ENCODE results near the gene TAS2R9. TPM values are rescaled to one million over a fixed set of nuclear protein-coding genes. Genes with fewer than 3 reads are reported as not detected.

Gene TAS2R9
- total RNA-seq, 2 experiments from 2014 or later, result not detected

Small RNAs within 50 kb of the gene (small RNA-seq; reads per million reads assigned to genes)
- gene PRR4, result not detected

Other genes with a start within 250 kb of the TAS2R9 start
- 35.6 and 44.4 TPM in 2 replicates for gene MAGOHB, start 196.6 kb downstream of the TAS2R9 start, total RNA-seq (2014; rRNA removed; shearing (Covaris generic))
- 54.7 and 66.5 TPM in 2 replicates for gene MAGOHB, start 196.6 kb downstream of the TAS2R9 start, total RNA-seq (2022)
- gene STYK1, start 136.1 kb downstream of the TAS2R9 start, total RNA-seq (2014; rRNA removed; shearing (Covaris generic)), result not detected in 2 replicates
- gene STYK1, start 136.1 kb downstream of the TAS2R9 start, total RNA-seq (2022), result 0.11 TPM in 1 of 2 replicates, not detected in the other
- 70.7 and 97.5 TPM in 2 replicates for gene YBX3, start 86.8 kb downstream of the TAS2R9 start, total RNA-seq (2014; rRNA removed; shearing (Covaris generic))
- gene YBX3, start 86.8 kb downstream of the TAS2R9 start, total RNA-seq (2022), result 220 and 223 TPM in 2 replicates
- not detected in 2 replicates for gene TAS2R7, start 7.5 kb downstream of the TAS2R9 start, total RNA-seq (2014; rRNA removed; shearing (Covaris generic))
- gene TAS2R7, start 7.5 kb downstream of the TAS2R9 start, total RNA-seq (2022), result not detected in 2 replicates
- not detected in 2 replicates for gene TAS2R8, start 2.9 kb downstream of the TAS2R9 start, total RNA-seq (2014; rRNA removed; shearing (Covaris generic))
- not detected in 2 replicates for gene TAS2R8, start 2.9 kb downstream of the TAS2R9 start, total RNA-seq (2022)
- gene TAS2R10, start 16.2 kb upstream of the TAS2R9 start, total RNA-seq (2014; rRNA removed; shearing (Covaris generic)), result 0.50 TPM in 1 of 2 replicates, not detected in the other
- not detected in 2 replicates for gene TAS2R10, start 16.2 kb upstream of the TAS2R9 start, total RNA-seq (2022)
- gene PRR4, start 39.3 kb upstream of the TAS2R9 start, total RNA-seq (2014; rRNA removed; shearing (Covaris generic)), result 1.4 and 1.5 TPM in 2 replicates
- gene PRR4, start 39.3 kb upstream of the TAS2R9 start, total RNA-seq (2022), result 1.3 TPM in 1 of 2 replicates, not detected in the other
- gene PRH1, start 74.1 kb upstream of the TAS2R9 start, total RNA-seq (2014; rRNA removed; shearing (Covaris generic)), result 26.8 and 41.4 TPM in 2 replicates
- gene PRH1, start 74.1 kb upstream of the TAS2R9 start, total RNA-seq (2022), result 22.6 and 30.4 TPM in 2 replicates
- 0.92 and 1.3 TPM in 2 replicates for gene TAS2R13, start 99.4 kb upstream of the TAS2R9 start, total RNA-seq (2014; rRNA removed; shearing (Covaris generic))
- gene TAS2R13, start 99.4 kb upstream of the TAS2R9 start, total RNA-seq (2022), result 0.81 and 1.2 TPM in 2 replicates
- not detected in 2 replicates for gene PRH2, start 119.1 kb upstream of the TAS2R9 start, total RNA-seq (2014; rRNA removed; shearing (Covaris generic))
- gene PRH2, start 119.1 kb upstream of the TAS2R9 start, total RNA-seq (2022), result not detected in 2 replicates
- 2.9 and 4.5 TPM in 2 replicates for gene TAS2R14, start 129.1 kb upstream of the TAS2R9 start, total RNA-seq (2014; rRNA removed; shearing (Covaris generic))
- gene TAS2R14, start 129.1 kb upstream of the TAS2R9 start, total RNA-seq (2022), result 2.4 and 2.8 TPM in 2 replicates
- 1.4 and 1.6 TPM in 2 replicates for gene TAS2R50, start 176.7 kb upstream of the TAS2R9 start, total RNA-seq (2014; rRNA removed; shearing (Covaris generic))
- 0.76 and 1.4 TPM in 2 replicates for gene TAS2R50, start 176.7 kb upstream of the TAS2R9 start, total RNA-seq (2022)
- 2.1 and 4.6 TPM in 2 replicates for gene TAS2R20, start 188.1 kb upstream of the TAS2R9 start, total RNA-seq (2014; rRNA removed; shearing (Covaris generic))
- gene TAS2R20, start 188.1 kb upstream of the TAS2R9 start, total RNA-seq (2022), result 1.9 and 2.3 TPM in 2 replicates
- gene TAS2R19, start 212.5 kb upstream of the TAS2R9 start, total RNA-seq (2014; rRNA removed; shearing (Covaris generic)), result 2.0 and 3.2 TPM in 2 replicates
- 2.9 and 3.4 TPM in 2 replicates for gene TAS2R19, start 212.5 kb upstream of the TAS2R9 start, total RNA-seq (2022)
- gene TAS2R31, start 221.2 kb upstream of the TAS2R9 start, total RNA-seq (2014; rRNA removed; shearing (Covaris generic)), result 1.3 and 2.2 TPM in 2 replicates
- 3.5 and 4.3 TPM in 2 replicates for gene TAS2R31, start 221.2 kb upstream of the TAS2R9 start, total RNA-seq (2022)

Measured in OCI-LY7 (cell line).